Testis (tissue), 2 donors: ENCODE measurements around the gene LRRC49.

Experiments
- CTCF ChIP-seq, 3 experiments: fragments of 450-650 bp in 2 of 3; fragments of 200-600 bp in 1 of 3; sonication (generic) in 1 of 3; IDR thresholded peaks; one replicate each; pipeline ENCODE4 v1.5.1; 2016 to 2019; ENCODE audit warnings: antibody characterized with exemption in 3 of 3, mild to moderate bottlenecking in 2 of 3, moderate library complexity in 1 of 3
- POLR2A ChIP-seq: fragments of 450-650 bp; IDR thresholded peaks from one replicate; pipeline ENCODE4 v1.6.1; 2017; ENCODE audit warnings: antibody characterized with exemption, mild to moderate bottlenecking, moderate library complexity

GRCh38 chr15:70866982-70867641, 25.5 kb upstream of the LRRC49 start:
- TF ChIP-seq CTCF (IDR thresholded peaks at IDR 0.05) (no peak), POLR2A (no peak)
